Stimulated activated CD4-positive, alpha-beta T cell treated with anti-CD3 and anti-CD28 coated beads, TNF-alpha, amount 100 ng/mL, for 24 hours (primary cell): ENCODE measurements around the gene OSBPL2.

Source experiments
- DNase-seq, 3 experiments: peaks; one replicate each; pipeline ENCODE4 v3.0.0-alpha.2; 2020; ENCODE audit warnings: low read depth in 3 of 3

Gene OSBPL2

GRCh38 chr20:62285151-62285550 is 46.8 kb downstream of the OSBPL2 start:
- no peak for DNase-seq

- no peak for DNase-seq
Observed at GRCh38 chr20:62285722-62286121, 47.4 kb downstream of the OSBPL2 start.

- DNase-seq = no peak
Observed at GRCh38 chr20:62286493-62287064, 48.3 kb downstream of the OSBPL2 start.

- DNase-seq = no peak
Observed at GRCh38 chr20:62287129-62287528, 48.8 kb downstream of the OSBPL2 start.

- no peak for DNase-seq
Observed at GRCh38 chr20:62287759-62288534, 49.6 kb downstream of the OSBPL2 start.

GRCh38 chr20:62288535-62289105 is 50.3 kb downstream of the OSBPL2 start:
- DNase-seq = no peak

- DNase-seq = no peak
Observed at GRCh38 chr20:62289131-62289530, 50.8 kb downstream of the OSBPL2 start.

GRCh38 chr20:62289898-62290297 is 51.6 kb downstream of the OSBPL2 start:
- no peak for DNase-seq

- no peak for DNase-seq
Observed at GRCh38 chr20:62291251-62292066, 53.1 kb downstream of the OSBPL2 start.

GRCh38 chr20:62292108-62292507 is 53.8 kb downstream of the OSBPL2 start:
- no peak for DNase-seq

- DNase-seq = no peak
Observed at GRCh38 chr20:62293111-62293784, 54.9 kb downstream of the OSBPL2 start.

GRCh38 chr20:62293946-62294345 is 55.6 kb downstream of the OSBPL2 start:
- DNase-seq = no peak

GRCh38 chr20:62294516-62294915 is 56.2 kb downstream of the OSBPL2 start:
- DNase-seq = no peak

- no peak for DNase-seq
Observed at GRCh38 chr20:62296724-62297448, 58.6 kb downstream of the OSBPL2 start.

GRCh38 chr20:62297449-62298227 is 59.3 kb downstream of the OSBPL2 start:
- no peak for DNase-seq

GRCh38 chr20:62298577-62299249 is 60.4 kb downstream of the OSBPL2 start:
- no peak for DNase-seq

GRCh38 chr20:62299666-62300236 is 61.4 kb downstream of the OSBPL2 start:
- no peak for DNase-seq

GRCh38 chr20:62300319-62300718 is 62.0 kb downstream of the OSBPL2 start:
- no peak for DNase-seq

- DNase-seq = no peak
Observed at GRCh38 chr20:62301111-62301668, 62.9 kb downstream of the OSBPL2 start.
